ENCODE measurements around the gene B4GAT1.

Gene B4GAT1

GRCh38 chr11:66336234-66337102 is 11.0 kb downstream of the B4GAT1 start, which contains the start of gene RIN1:
Gene RIN1, minus strand, starts transcription at chr11:66336434. Its CDS starts 32 bp downstream, at chr11:66336402.
- no peak for DNase-seq (ENCODE audit: low read depth in 2 of 2)

GRCh38 chr11:66335531-66336233 is 11.7 kb downstream of the B4GAT1 start:
- no peak for DNase-seq (ENCODE audit: low read depth in 2 of 2)

- DNase-seq (ENCODE audit: low read depth in 2 of 2): no peak
Observed at GRCh38 chr11:66334605-66335442, 12.6 kb downstream of the B4GAT1 start.

- DNase-seq (ENCODE audit: low read depth in 2 of 2): no peak
Observed at GRCh38 chr11:66333896-66334604, 13.4 kb downstream of the B4GAT1 start.

- DNase-seq (ENCODE audit: low read depth in 2 of 2): no peak
Observed at GRCh38 chr11:66333220-66333877, 14.1 kb downstream of the B4GAT1 start.

DNA sequence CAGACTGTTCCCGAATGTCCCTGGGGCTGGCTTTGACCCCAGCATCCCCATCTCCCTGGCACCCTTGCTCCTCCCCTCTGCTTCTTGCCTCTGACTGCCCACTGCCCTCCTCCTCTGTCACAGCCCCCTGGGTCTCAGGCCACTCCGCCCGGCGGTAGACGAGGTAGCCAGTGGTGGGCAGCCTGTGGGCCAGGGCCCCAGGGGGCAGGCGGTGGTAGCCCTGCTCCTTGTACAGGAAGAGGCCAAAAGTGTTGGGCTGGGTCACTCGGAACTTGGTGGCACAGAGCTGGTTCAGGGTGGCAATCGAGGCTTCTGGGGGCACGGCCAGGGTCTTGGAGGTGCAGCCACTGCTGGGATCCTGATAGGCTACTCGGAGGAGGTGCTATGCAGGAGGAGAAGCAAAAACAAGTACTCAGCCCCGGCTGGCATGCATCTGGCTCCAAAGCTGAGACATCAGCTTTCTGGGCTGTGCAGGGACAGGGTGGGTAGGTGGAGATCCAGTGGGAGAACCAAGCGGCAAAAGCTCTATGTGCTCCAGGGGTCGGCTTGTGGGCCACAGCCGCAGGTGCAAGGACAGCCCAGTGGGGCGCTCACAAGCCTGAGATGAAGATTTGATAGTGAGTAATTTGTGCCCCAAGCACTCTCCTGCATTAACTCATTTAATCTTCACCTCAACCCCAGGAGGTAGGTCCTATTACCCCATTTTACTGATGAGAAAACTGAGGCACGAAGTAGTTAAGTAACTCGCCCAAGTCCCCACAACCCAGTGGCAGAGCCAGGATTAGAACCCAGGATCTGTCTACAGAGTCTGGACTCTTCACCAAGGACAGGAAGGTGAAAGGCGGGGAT is 14.8 kb downstream of the B4GAT1 start:
- no peak for DNase-seq (ENCODE audit: low read depth in 2 of 2)

DNA sequence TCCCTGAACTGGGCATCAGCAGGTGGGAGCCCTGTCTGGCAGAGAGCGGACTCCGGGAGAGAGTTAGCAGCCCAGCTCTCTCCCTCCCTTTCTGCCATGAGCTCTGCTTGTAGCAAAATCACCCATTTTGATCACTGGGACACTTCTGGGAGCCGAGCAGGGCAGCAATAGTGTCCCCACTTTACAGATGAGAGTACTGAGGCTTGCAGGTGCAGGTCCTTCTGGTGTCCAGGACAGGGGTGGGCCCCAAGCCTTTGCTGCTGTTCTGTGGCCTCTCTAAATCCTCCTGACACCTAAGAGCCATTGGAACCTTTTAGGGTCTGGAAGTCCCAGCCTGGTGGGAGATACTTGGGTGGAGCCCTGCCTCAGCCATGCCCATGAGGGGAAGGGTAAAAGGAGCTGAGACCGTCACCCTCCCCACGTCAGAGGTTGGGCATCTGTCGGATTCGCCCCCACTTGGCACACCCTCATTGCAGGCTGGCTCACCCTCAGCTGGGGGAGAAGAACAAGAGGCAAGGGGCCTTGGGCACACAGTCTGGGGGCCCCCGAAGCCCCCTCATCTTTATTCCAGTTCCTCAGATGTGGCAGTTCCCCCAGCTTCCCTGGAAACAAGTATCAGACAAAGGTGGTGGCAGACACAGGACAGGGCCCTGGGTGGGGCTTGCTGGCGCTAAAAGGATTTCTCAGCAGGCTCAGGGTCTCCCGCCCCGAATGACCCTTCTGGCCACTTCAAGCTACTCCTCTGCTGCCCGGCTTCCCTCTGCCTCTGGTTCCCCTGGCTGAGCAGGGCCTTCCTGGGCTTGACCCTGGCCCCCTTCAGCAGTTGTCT is 15.7 kb downstream of the B4GAT1 start:
- DNase-seq (ENCODE audit: low read depth in 2 of 2): no peak

DNA sequence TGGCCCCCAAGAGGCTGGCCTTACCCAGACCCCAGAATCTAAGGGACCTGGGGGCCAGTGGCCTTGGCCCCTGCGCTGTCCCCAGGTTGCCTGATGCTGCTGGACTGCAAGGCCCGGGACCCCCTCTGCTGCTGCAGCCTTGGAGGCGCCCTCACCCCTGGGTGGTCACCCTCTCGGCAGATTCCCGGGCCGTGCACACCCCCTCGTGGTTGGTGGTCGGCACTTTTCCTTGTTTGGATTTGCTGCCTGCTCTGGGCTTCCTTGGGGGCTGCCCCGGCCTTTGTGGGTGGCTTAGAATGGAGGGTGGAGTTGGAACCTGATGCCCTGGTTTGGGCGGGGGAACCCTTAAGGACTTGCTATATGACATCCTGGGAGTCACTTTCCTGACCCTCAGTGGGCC is 16.5 kb downstream of the B4GAT1 start:
- DNase-seq (ENCODE audit: low read depth in 2 of 2): no peak

GRCh38 chr11:66329165-66329673 is 18.2 kb downstream of the B4GAT1 start:
- DNase-seq (ENCODE audit: low read depth in 2 of 2): no peak

GRCh38 chr11:66328302-66329144 is 18.9 kb downstream of the B4GAT1 start:
- DNase-seq (ENCODE audit: low read depth in 2 of 2): peak; percentile 62

DNA sequence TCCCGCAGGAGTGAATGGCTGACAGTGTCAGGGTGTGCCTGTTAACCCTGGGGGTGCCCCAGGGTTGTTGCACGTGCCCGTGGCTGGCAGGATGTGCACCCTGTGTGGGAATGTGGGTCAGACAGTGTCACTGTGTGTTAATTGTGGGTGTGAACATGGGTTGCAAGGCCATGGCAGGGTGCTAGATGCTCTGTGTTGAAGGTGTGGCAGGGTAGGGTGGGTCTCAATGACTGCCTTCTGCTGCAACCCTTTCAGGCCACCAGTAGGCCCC is 19.5 kb downstream of the B4GAT1 start:
- no peak for DNase-seq (ENCODE audit: low read depth in 2 of 2)

DNA sequence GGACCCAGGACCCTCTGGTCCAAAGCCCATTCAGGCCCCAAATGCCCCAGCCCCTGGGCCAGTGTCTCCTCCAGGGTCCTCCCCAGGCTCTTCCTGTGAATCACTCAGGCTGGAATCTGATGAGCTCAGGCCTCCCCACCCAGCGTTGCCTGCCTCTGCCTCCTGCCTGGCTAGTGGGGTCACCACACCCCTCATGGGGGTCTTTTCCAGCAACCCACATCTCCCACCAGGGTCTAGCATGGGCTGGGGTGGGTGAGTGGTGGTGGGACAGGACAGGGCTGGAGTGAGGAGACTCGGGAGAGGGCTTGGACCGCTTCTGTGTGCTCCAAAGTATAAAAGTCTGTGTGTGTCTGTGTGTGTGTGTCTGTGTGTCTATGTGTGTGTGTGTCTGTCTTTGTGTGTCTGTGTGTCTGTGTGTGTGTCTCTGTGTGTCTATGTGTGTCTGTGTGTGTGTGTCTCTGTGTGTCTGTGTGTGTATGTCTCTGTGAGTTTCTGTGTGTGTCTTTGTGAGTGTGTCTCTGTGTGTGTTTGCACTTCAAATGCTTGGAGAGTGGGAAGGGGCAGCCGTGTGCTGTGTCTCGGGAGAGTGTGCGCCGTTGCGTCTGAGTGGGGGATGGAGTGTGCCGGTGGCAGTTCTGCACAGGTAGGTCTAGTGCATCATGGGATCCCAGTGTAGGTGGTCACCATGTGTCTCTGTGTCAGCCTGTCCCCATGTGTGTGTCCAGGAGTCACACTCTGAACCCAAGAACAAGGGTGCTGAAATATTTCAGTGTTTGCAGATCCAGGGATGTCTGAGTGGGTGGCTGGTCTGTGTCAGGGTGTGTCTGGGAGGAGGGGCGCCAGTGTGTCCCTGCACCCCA is 20.0 kb downstream of the B4GAT1 start:
- no peak for DNase-seq (ENCODE audit: low read depth in 2 of 2)

- DNase-seq (ENCODE audit: low read depth in 2 of 2): no peak
Observed at GRCh38 chr11:66326261-66327111, 20.9 kb downstream of the B4GAT1 start.

GRCh38 chr11:66325263-66325671 is 22.2 kb downstream of the B4GAT1 start:
- no peak for DNase-seq (ENCODE audit: low read depth in 2 of 2)

DNA sequence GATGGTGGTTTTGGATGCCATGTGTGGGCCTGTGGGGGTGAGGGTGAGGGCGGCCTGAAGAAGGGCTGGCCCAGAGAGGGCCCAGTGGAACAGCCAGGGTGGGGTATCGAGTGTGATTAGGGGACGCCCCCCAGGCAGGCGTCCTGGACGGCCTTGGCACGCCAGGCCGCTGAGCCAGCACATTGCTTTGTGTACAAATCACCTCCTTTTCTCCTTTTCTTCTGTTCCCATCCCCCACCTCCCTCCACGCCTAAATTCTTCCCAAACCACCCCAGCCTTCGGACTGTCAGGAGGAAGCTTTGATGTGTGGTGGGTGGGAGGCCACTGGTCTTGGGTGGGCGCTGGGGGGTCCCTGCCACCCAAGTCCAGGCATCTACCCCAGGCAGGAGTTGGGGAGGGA is 22.8 kb downstream of the B4GAT1 start:
- DNase-seq (ENCODE audit: low read depth in 2 of 2): no peak

- no peak for DNase-seq (ENCODE audit: low read depth in 2 of 2)
Observed at GRCh38 chr11:66323684-66324083, 23.7 kb downstream of the B4GAT1 start.
